CD14-positive monocyte (primary cell): ENCODE results near the gene KLHL7. TPM values are rescaled to one million over a fixed set of nuclear protein-coding genes. Genes with fewer than 3 reads are reported as not detected.

Experiments used
- DNase-seq, 3 donors: peaks; one replicate each; pipeline ENCODE4 v3.0.0-alpha.2; 2011 to 2022
- H2AFZ ChIP-seq: 2 replicates; pipeline ENCODE4 v1.6.0; 2012; ENCODE audit warnings: mild to moderate bottlenecking, low read depth, low read length, inconsistent platforms; ENCODE audit not compliant: insufficient read depth, poor library complexity, severe bottlenecking
- H3K27ac ChIP-seq, 2 donors: 1 replicate in 1 of 2; 2 replicates in 1 of 2; pipeline ENCODE4 v1.5.1; 2012 to 2013; ENCODE audit warnings: low read length in 2 of 2, control low read depth in 1 of 2, inconsistent platforms in 1 of 2, low read depth in 1 of 2, mild to moderate bottlenecking in 1 of 2
- H3K27me3 ChIP-seq, 2 donors: one replicate each; pipeline versions ENCODE4 v1.6.0 to v1.6.1; 2011 to 2013; ENCODE audit warnings: low read length in 2 of 2; ENCODE audit not compliant: control insufficient read depth in 2 of 2, insufficient read depth in 2 of 2
- H3K36me3 ChIP-seq, 2 donors: replicated peaks in 1 of 2; 1 replicate in 1 of 2; 2 replicates in 1 of 2; pipeline versions ENCODE4 v1.5.1 to v1.6.1; 2012 to 2013; ENCODE audit warnings: low read length in 2 of 2, control low read depth in 1 of 2, inconsistent platforms in 1 of 2, mild to moderate bottlenecking in 1 of 2; ENCODE audit not compliant: insufficient read depth in 2 of 2, control insufficient read depth in 1 of 2
- H3K4me1 ChIP-seq, 2 donors: 1 replicate in 1 of 2; 2 replicates in 1 of 2; pipeline versions ENCODE4 v1.5.1 to v1.6.1; 2012 to 2013; ENCODE audit warnings: low read length in 2 of 2, control low read depth in 1 of 2, inconsistent platforms in 1 of 2, mild to moderate bottlenecking in 1 of 2, moderate library complexity in 1 of 2; ENCODE audit not compliant: insufficient read depth in 2 of 2, control insufficient read depth in 1 of 2
- H3K4me2 ChIP-seq: replicated peaks from 2 replicates; pipeline ENCODE3; 2012; ENCODE audit warnings: low read length, moderate library complexity, mild to moderate bottlenecking; ENCODE audit not compliant: poor library complexity, severe bottlenecking; ENCODE audit errors: extremely low read depth
- H3K4me3 ChIP-seq, 3 experiments: fragments of 200-600 bp in 1 of 3; sonication (generic) in 1 of 3; replicated peaks in 1 of 3; 1 replicate in 2 of 3; 2 replicates in 1 of 3; pipeline ENCODE4 v1.5.1; 2011 to 2013; ENCODE audit warnings: low read length in 3 of 3, mild to moderate bottlenecking in 3 of 3, control low read depth in 2 of 3, low read depth in 2 of 3, inconsistent platforms in 1 of 3, moderate library complexity in 1 of 3
- H3K79me2 ChIP-seq: 2 replicates; pipeline ENCODE4 v1.6.0; 2012; ENCODE audit warnings: mild to moderate bottlenecking, control low read depth, inconsistent platforms, low read length, moderate library complexity; ENCODE audit not compliant: insufficient read depth
- H3K9ac ChIP-seq: 2 replicates; pipeline ENCODE4 v1.6.0; 2017; ENCODE audit warnings: low read length, mild to moderate bottlenecking; ENCODE audit not compliant: insufficient read depth, poor library complexity, severe bottlenecking
- H3K9me3 ChIP-seq, 2 donors: replicated peaks in 1 of 2; 1 replicate in 1 of 2; 2 replicates in 1 of 2; pipeline versions ENCODE4 v1.5.1 to v1.6.1; 2012 to 2013; ENCODE audit warnings: low read length in 2 of 2, control low read depth in 1 of 2; ENCODE audit not compliant: control insufficient read depth in 1 of 2, insufficient read depth in 1 of 2
- H4K20me1 ChIP-seq: 2 replicates; pipeline ENCODE4 v1.6.0; 2012; ENCODE audit warnings: mild to moderate bottlenecking, low read length, control low read depth, moderate library complexity; ENCODE audit not compliant: insufficient read depth
- H3K27ac Mint-ChIP-seq, 7 donors: one replicate each; pipeline ENCODE4 v1.8.0; 2020; ENCODE audit warnings: mild to moderate bottlenecking in 7 of 7, mixed read lengths in 7 of 7, moderate library complexity in 6 of 7, inconsistent platforms in 2 of 7
- H3K27me3 Mint-ChIP-seq, 3 donors: one replicate each; pipeline ENCODE4 v1.8.0; 2021 to 2022; ENCODE audit warnings: low read depth in 3 of 3, mild to moderate bottlenecking in 3 of 3, mixed read lengths in 3 of 3, moderate library complexity in 3 of 3, inconsistent platforms in 1 of 3
- H3K36me3 Mint-ChIP-seq, 2 donors: one replicate each; pipeline ENCODE4 v1.8.0; 2020; ENCODE audit warnings: mixed read lengths in 2 of 2, inconsistent platforms in 1 of 2, mild to moderate bottlenecking in 1 of 2
- H3K4me1 Mint-ChIP-seq: one replicate; pipeline ENCODE4 v1.8.0; 2020; ENCODE audit warnings: mild to moderate bottlenecking, mixed read lengths
- H3K4me3 Mint-ChIP-seq, 2 donors: one replicate each; pipeline ENCODE4 v1.8.0; 2020; ENCODE audit warnings: mild to moderate bottlenecking in 2 of 2, mixed read lengths in 2 of 2, moderate library complexity in 1 of 2
- H3K9me3 Mint-ChIP-seq, 7 donors: one replicate each; pipeline ENCODE4 v1.8.0; 2020 to 2022; ENCODE audit warnings: mixed read lengths in 7 of 7, mild to moderate bottlenecking in 6 of 7, moderate library complexity in 6 of 7, inconsistent platforms in 2 of 7
- CTCF ChIP-seq: fragments of 200-600 bp; IDR thresholded peaks from one replicate; pipeline ENCODE4 v1.8.0; 2022; ENCODE audit warnings: antibody characterized with exemption, mild to moderate bottlenecking
- WGBS: methylation state at CpG from one replicate; pipeline ENCODE4 v1.1.5; 2013; ENCODE audit warnings: missing lambda C conversion rate; ENCODE audit not compliant: insufficient coverage; 5-methylcytosine and 5-hydroxymethylcytosine counted together
- intact Hi-C, 2 donors: fragments of 100-400 bp; cut with micrococcal nuclease; formaldehyde crosslinking; loops; one replicate each; pipeline versions ENCODE4 v1.15.0 to v1.15.1; 2023
- polyA plus RNA-seq, 3 donors: library from polyadenylated mRNA; depleted of rRNA in 1 of 3; unstranded in 2 of 3; stranded (reverse) in 1 of 3; fragments of 300-500 nt in 2 of 3; fragments of >200 nt in 1 of 3; fragmentation: Illumina TruSeq in 2 of 3; gene quantifications; 1 replicate in 2 of 3; 2 replicates in 1 of 3; pipeline ENCODE4 v1.2.3, GENCODE V29; 2012 to 2021

KLHL7 gene
- polyA plus RNA-seq, 3 donors = 15.5 to 21.0 (median 17.4) TPM

- H3K27ac ChIP-seq = no peak overlapping the region
- no peak for DNase-seq
- Mint-ChIP-seq H3K27me3 (no peaks in the 10 kb centered on the region), H3K27ac (no peak overlapping the region), H3K4me1 (no peaks in the 10 kb centered on the region), H3K36me3 (peaks cover 9 to 13% of the 10 kb centered on the region in 2 donors), H3K9me3 (peaks cover 0 to 2% (median 0%) of the 10 kb centered on the region in 7 donors), H3K4me3 (no peak overlapping the region)
- no peak overlapping the region for H3K4me2 ChIP-seq
- H3K4me3 ChIP-seq = no peak overlapping the region
- no peak overlapping the region for H3K9ac ChIP-seq
- H3K27me3 ChIP-seq = no peaks in the 10 kb centered on the region
- intact Hi-C loops = no loop called here
- H3K79me2 ChIP-seq = no peaks in the 10 kb centered on the region
- H2AFZ ChIP-seq = no peak overlapping the region
- peaks cover 4 to 10% of the 10 kb centered on the region in 2 donors for H3K36me3 ChIP-seq
- no peak for TF ChIP-seq CTCF
- H3K9me3 ChIP-seq = no peaks in the 10 kb centered on the region
- H4K20me1 ChIP-seq = no peaks in the 10 kb centered on the region
- no peaks in the 10 kb centered on the region for H3K4me1 ChIP-seq
Measured at GRCh38 chr7:23133797-23134196, 28.2 kb downstream of the KLHL7 start.

- H3K9me3 Mint-ChIP-seq = peaks cover 0 to 2% (median 0%) of the 10 kb centered on the region in 7 donors
- no CpG with 5 or more reads among the region's 1 CpG for WGBS
Measured at GRCh38 chr7:23135755-23136154, 30.2 kb downstream of the KLHL7 start.

More at GRCh38 chr7:23135755-23136154, 30.2 kb downstream of the KLHL7 start:
- Histone ChIP-seq H4K20me1 (no peaks in the 10 kb centered on the region), H3K27me3 (no peaks in the 10 kb centered on the region), H3K4me2 (no peak overlapping the region), H2AFZ (no peak overlapping the region), H3K9me3 (no peaks in the 10 kb centered on the region), H3K79me2 (no peaks in the 10 kb centered on the region), H3K27ac (no peak overlapping the region), H3K36me3 (no peaks in the 10 kb centered on the region), H3K4me3 (no peak overlapping the region), H3K9ac (no peak overlapping the region), H3K4me1 (no peaks in the 10 kb centered on the region)
- no peaks in the 10 kb centered on the region for H3K4me1 Mint-ChIP-seq
- peaks cover 4 to 5% of the 10 kb centered on the region in 2 donors for H3K36me3 Mint-ChIP-seq
- H3K27me3 Mint-ChIP-seq = no peaks in the 10 kb centered on the region
- TF ChIP-seq CTCF = no peak
- intact Hi-C loops = no loop called here
- DNase-seq = no peak
- no peak overlapping the region for H3K4me3 Mint-ChIP-seq
- no peak overlapping the region for H3K27ac Mint-ChIP-seq
